ENCODE data around the gene ELMO1. TPM values are rescaled to one million over a fixed set of nuclear protein-coding genes. Genes with fewer than 3 reads are reported as not detected.

ELMO1 gene
- total and polyA plus RNA-seq, 2 of the 13 experiments (the other 11 are each of a cell fraction or from before 2014, with no cell fraction given), result 0.11 to 0.17 TPM

GRCh38 chr7:36966636-36967035 lies 482.0 kb downstream of the ELMO1 start:
- no peak for TF ChIP-seq ZNF260 (CRISPR knock-in tag; IDR thresholded peaks at IDR 0.05; ENCODE audit: borderline replicate concordance, low read depth)
- TF ChIP-seq ZBTB8A (CRISPR knock-in tag; IDR thresholded peaks at IDR 0.05; ENCODE audit: borderline replicate concordance, low read depth), result no peak
- no peak for TF ChIP-seq SIX1 (CRISPR knock-in tag; IDR thresholded peaks at IDR 0.05; ENCODE audit: borderline replicate concordance)
- TF ChIP-seq ARID5B (CRISPR knock-in tag; IDR thresholded peaks at IDR 0.05), result no peak
- TF ChIP-seq HDAC2 (CRISPR knock-in tag; IDR thresholded peaks at IDR 0.05), result no peak
- TF ChIP-seq TSC22D2 (CRISPR knock-in tag; IDR thresholded peaks at IDR 0.05; ENCODE audit: borderline replicate concordance), result no peak
- TF ChIP-seq RFX1 (IDR thresholded peaks at IDR 0.05), result no peak
- no peak for TF ChIP-seq ADNP (CRISPR knock-in tag; IDR thresholded peaks at IDR 0.05)
- TF ChIP-seq ZBTB46 (CRISPR knock-in tag; IDR thresholded peaks at IDR 0.05; ENCODE audit: borderline replicate concordance), result no peak
- TF ChIP-seq ZSCAN29 (CRISPR knock-in tag; conservative IDR thresholded peaks at IDR 0.05), result no peak
- TF ChIP-seq, protein P1, sequence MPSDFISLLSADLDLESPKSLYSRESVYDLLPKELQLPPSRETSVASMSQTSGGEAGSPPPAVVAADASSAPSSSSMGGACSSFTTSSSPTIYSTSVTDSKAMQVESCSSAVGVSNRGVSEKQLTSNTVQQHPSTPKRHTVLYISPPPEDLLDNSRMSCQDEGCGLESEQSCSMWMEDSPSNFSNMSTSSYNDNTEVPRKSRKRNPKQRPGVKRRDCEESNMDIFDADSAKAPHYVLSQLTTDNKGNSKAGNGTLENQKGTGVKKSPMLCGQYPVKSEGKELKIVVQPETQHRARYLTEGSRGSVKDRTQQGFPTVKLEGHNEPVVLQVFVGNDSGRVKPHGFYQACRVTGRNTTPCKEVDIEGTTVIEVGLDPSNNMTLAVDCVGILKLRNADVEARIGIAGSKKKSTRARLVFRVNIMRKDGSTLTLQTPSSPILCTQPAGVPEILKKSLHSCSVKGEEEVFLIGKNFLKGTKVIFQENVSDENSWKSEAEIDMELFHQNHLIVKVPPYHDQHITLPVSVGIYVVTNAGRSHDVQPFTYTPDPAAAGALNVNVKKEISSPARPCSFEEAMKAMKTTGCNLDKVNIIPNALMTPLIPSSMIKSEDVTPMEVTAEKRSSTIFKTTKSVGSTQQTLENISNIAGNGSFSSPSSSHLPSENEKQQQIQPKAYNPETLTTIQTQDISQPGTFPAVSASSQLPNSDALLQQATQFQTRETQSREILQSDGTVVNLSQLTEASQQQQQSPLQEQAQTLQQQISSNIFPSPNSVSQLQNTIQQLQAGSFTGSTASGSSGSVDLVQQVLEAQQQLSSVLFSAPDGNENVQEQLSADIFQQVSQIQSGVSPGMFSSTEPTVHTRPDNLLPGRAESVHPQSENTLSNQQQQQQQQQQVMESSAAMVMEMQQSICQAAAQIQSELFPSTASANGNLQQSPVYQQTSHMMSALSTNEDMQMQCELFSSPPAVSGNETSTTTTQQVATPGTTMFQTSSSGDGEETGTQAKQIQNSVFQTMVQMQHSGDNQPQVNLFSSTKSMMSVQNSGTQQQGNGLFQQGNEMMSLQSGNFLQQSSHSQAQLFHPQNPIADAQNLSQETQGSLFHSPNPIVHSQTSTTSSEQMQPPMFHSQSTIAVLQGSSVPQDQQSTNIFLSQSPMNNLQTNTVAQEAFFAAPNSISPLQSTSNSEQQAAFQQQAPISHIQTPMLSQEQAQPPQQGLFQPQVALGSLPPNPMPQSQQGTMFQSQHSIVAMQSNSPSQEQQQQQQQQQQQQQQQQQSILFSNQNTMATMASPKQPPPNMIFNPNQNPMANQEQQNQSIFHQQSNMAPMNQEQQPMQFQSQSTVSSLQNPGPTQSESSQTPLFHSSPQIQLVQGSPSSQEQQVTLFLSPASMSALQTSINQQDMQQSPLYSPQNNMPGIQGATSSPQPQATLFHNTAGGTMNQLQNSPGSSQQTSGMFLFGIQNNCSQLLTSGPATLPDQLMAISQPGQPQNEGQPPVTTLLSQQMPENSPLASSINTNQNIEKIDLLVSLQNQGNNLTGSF (CRISPR knock-in tag; IDR thresholded peaks at IDR 0.05), result no peak
- BruUV-seq (replicated peaks), result no TSS peak
- H3K4me3 ChIP-seq (replicated peaks in 1 of 3; ENCODE audit: insufficient read depth in 1 of 3, low read depth in 2 of 3, low read length in 3 of 3), result no peak overlapping the region
- FAIRE-seq, result no peak
- H3K9me3 ChIP-seq (ENCODE audit: low read length), result no peaks in the 10 kb centered on the region
- no peak overlapping the region for H3K27ac ChIP-seq (ENCODE audit: extremely low read length, insufficient read depth, low read length)
- POLR2A ChIA-PET, result interaction anchor here (1.2 to 1.4 kb wide), 3 partner anchors 17 to 232 kb away, joined by 5 to 21 read pairs (median 7); no protein-coding TSS in a partner anchor
- H3K36me3 ChIP-seq (replicated peaks in 1 of 2; ENCODE audit: control insufficient read depth in 1 of 2, insufficient read depth in 2 of 2, low read length in 2 of 2), result no peaks in the 10 kb centered on the region
- 69% methylated on average over 3 of the region's 3 CpGs for WGBS (ENCODE audit: low lambda C conversion rate)
- H3K27me3 ChIP-seq (ENCODE audit: control insufficient read depth in 1 of 2, insufficient read depth in 2 of 2, low read length in 2 of 2), result no peaks in the 10 kb centered on the region
- intact Hi-C loops (cut with micrococcal nuclease; ENCODE audit: unreplicated experiment), result loop anchor here (1.0 to 2.0 kb wide), 4 partner anchors 21 to 232 kb away; no protein-coding TSS in a partner anchor
- no peak overlapping the region for H3K9ac ChIP-seq (ENCODE audit: insufficient read depth, low read depth, low read length)
- no peak overlapping the region for H2AFZ ChIP-seq (ENCODE audit: low read length)
- no peaks in the 10 kb centered on the region for H4K20me1 ChIP-seq (ENCODE audit: insufficient read depth, low read length)
- no peak for ATAC-seq
- H3K4me1 ChIP-seq (ENCODE audit: insufficient read depth, low read length), result peaks cover 41% of the 10 kb centered on the region
- DNase-seq (ENCODE audit: low spot score), result no peak
- in situ Hi-C loops (cut with HindIII; ENCODE audit: extremely low pct_ligation_motif_present, low pct_unique_long_range_greater_than_20kb), result loop anchor here (25.0 kb wide), 1 partner anchor 504 kb away; no protein-coding TSS in a partner anchor
- no peaks in the 10 kb centered on the region for H3K79me2 ChIP-seq (ENCODE audit: insufficient read depth, low read length)
- CTCF ChIA-PET (ENCODE audit: low intra/inter-chr PET ratio, low total read pairs), result interaction anchor here (1.3 to 3.8 kb wide), 5 partner anchors 18 to 235 kb away, joined by 3 to 52 read pairs (median 7); no protein-coding TSS in a partner anchor
- no peak overlapping the region for H3K4me2 ChIP-seq (ENCODE audit: low read depth, low read length)

Data from HepG2 (cell line).